ENCODE results near the gene DNAH7. TPM values are rescaled to one million over a fixed set of nuclear protein-coding genes. Genes with fewer than 3 reads are reported as not detected.

Gene DNAH7
- total RNA-seq, 1 donor from 2014 or later: 9.2 TPM

- H3K4me3 ChIP-seq: no peak overlapping the region
- H3K4me1 ChIP-seq: no peaks in the 10 kb centered on the region
- intact Hi-C loops (cut with DNase I): no loop called here
- no peak for TF ChIP-seq CTCF (IDR thresholded peaks at IDR 0.05)
- no peak overlapping the region for H3K27ac ChIP-seq
- DNase-seq (no peak), ATAC-seq (no peak)
- H3K27me3 ChIP-seq (ENCODE audit: low read depth): no peaks in the 10 kb centered on the region
- no peaks in the 10 kb centered on the region for H3K9me3 ChIP-seq
- H3K36me3 ChIP-seq: no peaks in the 10 kb centered on the region
These were observed 156.6 kb downstream of the DNAH7 start for GRCh38 chr2:195912079-195912478.

GRCh38 chr2:195910570-195910969 is 158.1 kb downstream of the DNAH7 start:
- Histone ChIP-seq H3K4me3 (no peak overlapping the region), H3K9me3 (no peaks in the 10 kb centered on the region), H3K36me3 (no peaks in the 10 kb centered on the region), H3K27me3 (ENCODE audit: low read depth) (no peaks in the 10 kb centered on the region), H3K27ac (no peak overlapping the region), H3K4me1 (no peaks in the 10 kb centered on the region)
- DNase-seq: no peak
- ATAC-seq: no peak
- intact Hi-C loops (cut with DNase I): no loop called here
- TF ChIP-seq CTCF (IDR thresholded peaks at IDR 0.05): no peak

GRCh38 chr2:195909926-195910325 is 158.7 kb downstream of the DNAH7 start:
- ATAC-seq: no peak
- intact Hi-C loops (cut with DNase I): no loop called here
- H3K4me3 ChIP-seq: no peak overlapping the region
- DNase-seq: no peak
- H3K36me3 ChIP-seq: no peaks in the 10 kb centered on the region
- H3K9me3 ChIP-seq: no peaks in the 10 kb centered on the region
- H3K4me1 ChIP-seq: no peaks in the 10 kb centered on the region
- H3K27ac ChIP-seq: no peak overlapping the region
- no peak for TF ChIP-seq CTCF (IDR thresholded peaks at IDR 0.05)
- H3K27me3 ChIP-seq (ENCODE audit: low read depth): no peaks in the 10 kb centered on the region

GRCh38 chr2:195907474-195907873 is 161.2 kb downstream of the DNAH7 start:
- Histone ChIP-seq H3K4me3 (no peak overlapping the region), H3K4me1 (no peaks in the 10 kb centered on the region), H3K9me3 (no peaks in the 10 kb centered on the region), H3K27ac (no peak overlapping the region), H3K36me3 (no peaks in the 10 kb centered on the region), H3K27me3 (ENCODE audit: low read depth) (no peaks in the 10 kb centered on the region)
- DNase-seq (no peak), ATAC-seq (no peak)
- no peak for TF ChIP-seq CTCF (IDR thresholded peaks at IDR 0.05)
- intact Hi-C loops (cut with DNase I): no loop called here

- Histone ChIP-seq H3K4me1 (no peaks in the 10 kb centered on the region), H3K27me3 (ENCODE audit: low read depth) (no peaks in the 10 kb centered on the region), H3K9me3 (no peaks in the 10 kb centered on the region), H3K4me3 (no peak overlapping the region), H3K27ac (no peak overlapping the region), H3K36me3 (no peaks in the 10 kb centered on the region)
- DNase-seq: no peak
- no peak for TF ChIP-seq CTCF (IDR thresholded peaks at IDR 0.05)
- no peak for ATAC-seq
- intact Hi-C loops (cut with DNase I): no loop called here
These were observed 164.7 kb downstream of the DNAH7 start for GRCh38 chr2:195903956-195904355.

GRCh38 chr2:195902857-195903256 is 165.8 kb downstream of the DNAH7 start:
- H3K9me3 ChIP-seq: no peaks in the 10 kb centered on the region
- no peak for TF ChIP-seq CTCF (IDR thresholded peaks at IDR 0.05)
- intact Hi-C loops (cut with DNase I): no loop called here
- H3K4me1 ChIP-seq: no peaks in the 10 kb centered on the region
- DNase-seq (no peak), ATAC-seq (no peak)
- no peak overlapping the region for H3K4me3 ChIP-seq
- H3K27me3 ChIP-seq (ENCODE audit: low read depth): no peaks in the 10 kb centered on the region
- H3K36me3 ChIP-seq: no peaks in the 10 kb centered on the region
- H3K27ac ChIP-seq: no peak overlapping the region
